ENCODE results near the gene ABLIM2. TPM values are rescaled to one million over a fixed set of nuclear protein-coding genes. Genes with fewer than 3 reads are reported as not detected.

ABLIM2 gene
- total RNA-seq, 2 experiments from 2014 or later: 0.32 to 0.54 TPM

DNA sequence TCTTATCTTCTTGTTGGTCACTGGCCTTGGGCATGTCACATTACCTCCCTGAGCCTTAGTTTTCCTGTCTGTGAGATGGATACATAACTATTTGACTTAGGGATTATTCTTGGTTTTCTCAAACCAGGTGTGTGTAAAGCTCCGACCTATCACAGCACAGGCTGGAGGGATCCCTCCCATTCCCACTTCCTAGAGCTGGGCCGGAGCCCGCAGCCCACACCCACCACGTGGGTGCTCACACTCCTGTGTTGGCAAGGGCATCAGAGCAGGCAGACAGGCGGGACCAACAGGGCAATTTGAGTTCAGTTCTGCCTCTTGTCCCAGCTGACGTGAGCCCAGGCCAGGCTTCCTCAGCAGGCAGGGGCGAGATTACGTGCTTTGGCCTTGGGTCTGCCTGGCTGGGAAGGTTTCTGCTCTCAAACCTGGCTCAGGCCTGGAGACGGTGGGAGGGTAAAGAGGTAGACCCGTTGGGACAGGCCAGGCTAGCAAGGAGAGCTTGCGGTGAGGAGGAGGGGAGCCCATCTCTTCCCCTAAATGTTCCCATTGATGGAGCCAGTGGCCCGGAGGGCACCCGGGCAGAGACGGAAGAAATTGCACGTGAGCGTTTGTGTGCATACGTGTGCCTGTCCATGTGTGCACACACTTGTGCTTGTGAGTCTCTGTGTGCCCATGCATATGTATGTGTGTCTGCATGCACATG, 39.7 kb upstream of the ABLIM2 start:
- ATAC-seq: no peak
- peaks cover 46% of the 10 kb centered on the region for H3K4me1 Mint-ChIP-seq (ENCODE audit: low read depth)
- H3K4me3 Mint-ChIP-seq: peak overlapping the region; percentile 83
- DNase-seq: no peak
- CTCF ChIA-PET: interaction anchor here (1.1 to 3.0 kb wide), 8 partner anchors 21 to 240 kb away, joined by 3 to 20 read pairs (median 3); partner anchors contain the start of gene ABLIM2
- peak overlapping the region; percentile 83 for H3K27ac Mint-ChIP-seq
- POLR2A ChIA-PET: interaction anchor here (0.6 to 3.1 kb wide), 3 partner anchors 19 to 1136 kb away, joined by 3 to 23 read pairs (median 3); no protein-coding TSS in a partner anchor
- no peak for TF ChIP-seq CTCF (IDR thresholded peaks at IDR 0.05)
- no peaks in the 10 kb centered on the region for H3K27me3 Mint-ChIP-seq
- intact Hi-C loops (cut with micrococcal nuclease): no loop called here
- no peaks in the 10 kb centered on the region for H3K36me3 Mint-ChIP-seq (ENCODE audit: low read depth)
- H3K9me3 Mint-ChIP-seq: no peaks in the 10 kb centered on the region

- peaks cover 39% of the 10 kb centered on the region for H3K4me1 Mint-ChIP-seq (ENCODE audit: low read depth)
- no peak for ATAC-seq
- no peaks in the 10 kb centered on the region for H3K27me3 Mint-ChIP-seq
- no peaks in the 10 kb centered on the region for H3K9me3 Mint-ChIP-seq
- H3K27ac Mint-ChIP-seq: no peak overlapping the region
- POLR2A ChIA-PET: interaction anchor here (3.1 kb wide), 1 partner anchor 30 kb away, joined by 23 read pairs; no protein-coding TSS in a partner anchor
- no peaks in the 10 kb centered on the region for H3K36me3 Mint-ChIP-seq (ENCODE audit: low read depth)
- no peak for DNase-seq
- no peak overlapping the region for H3K4me3 Mint-ChIP-seq
- CTCF ChIA-PET: interaction anchor here (1.7 to 3.0 kb wide), 2 partner anchors 45 to 222 kb away, joined by 3 to 9 read pairs; no protein-coding TSS in a partner anchor
- intact Hi-C loops (cut with micrococcal nuclease): no loop called here
- no peak for TF ChIP-seq CTCF (IDR thresholded peaks at IDR 0.05)
Measured at GRCh38 chr4:8197521-8197920, 38.9 kb upstream of the ABLIM2 start.

GRCh38 chr4:8195841-8196458, 37.3 kb upstream of the ABLIM2 start:
- intact Hi-C loops (cut with micrococcal nuclease): no loop called here
- DNase-seq (no peak), ATAC-seq (no peak)
- Mint-ChIP-seq H3K4me3 (no peak overlapping the region), H3K4me1 (ENCODE audit: low read depth) (peaks cover 23% of the 10 kb centered on the region), H3K27ac (no peak overlapping the region), H3K36me3 (ENCODE audit: low read depth) (no peaks in the 10 kb centered on the region), H3K9me3 (no peaks in the 10 kb centered on the region), H3K27me3 (no peaks in the 10 kb centered on the region)
- TF ChIP-seq CTCF (IDR thresholded peaks at IDR 0.05): no peak
- POLR2A ChIA-PET: no interaction called here
- CTCF ChIA-PET: no interaction called here

GRCh38 chr4:8195431-8195830, 36.8 kb upstream of the ABLIM2 start:
- ChIA-PET CTCF (no interaction called here), POLR2A (no interaction called here)
- ATAC-seq: no peak
- Mint-ChIP-seq H3K4me3 (no peak overlapping the region), H3K9me3 (no peaks in the 10 kb centered on the region), H3K36me3 (ENCODE audit: low read depth) (no peaks in the 10 kb centered on the region), H3K27me3 (no peaks in the 10 kb centered on the region), H3K27ac (no peak overlapping the region), H3K4me1 (ENCODE audit: low read depth) (peaks cover 19% of the 10 kb centered on the region)
- DNase-seq: no peak
- intact Hi-C loops (cut with micrococcal nuclease): no loop called here
- no peak for TF ChIP-seq CTCF (IDR thresholded peaks at IDR 0.05)

All from activated CD8-positive, alpha-beta T cell treated with anti-CD3 and anti-CD28 coated beads for 36 hours (primary cell).